GM18868 (cell line): ENCODE data around the gene FYTTD1.
A peak's percentile ranks its signal among the peaks of the same experiment; 100 is the strongest.

ENCODE experiments used
- ATAC-seq: cut with Tn5 transposase; IDR thresholded peaks from one replicate; pipeline ENCODE4 v1.9.1; 2021; ENCODE audit warnings: mild to moderate bottlenecking, moderate library complexity; ENCODE audit not compliant: unreplicated experiment

FYTTD1 gene

DNA sequence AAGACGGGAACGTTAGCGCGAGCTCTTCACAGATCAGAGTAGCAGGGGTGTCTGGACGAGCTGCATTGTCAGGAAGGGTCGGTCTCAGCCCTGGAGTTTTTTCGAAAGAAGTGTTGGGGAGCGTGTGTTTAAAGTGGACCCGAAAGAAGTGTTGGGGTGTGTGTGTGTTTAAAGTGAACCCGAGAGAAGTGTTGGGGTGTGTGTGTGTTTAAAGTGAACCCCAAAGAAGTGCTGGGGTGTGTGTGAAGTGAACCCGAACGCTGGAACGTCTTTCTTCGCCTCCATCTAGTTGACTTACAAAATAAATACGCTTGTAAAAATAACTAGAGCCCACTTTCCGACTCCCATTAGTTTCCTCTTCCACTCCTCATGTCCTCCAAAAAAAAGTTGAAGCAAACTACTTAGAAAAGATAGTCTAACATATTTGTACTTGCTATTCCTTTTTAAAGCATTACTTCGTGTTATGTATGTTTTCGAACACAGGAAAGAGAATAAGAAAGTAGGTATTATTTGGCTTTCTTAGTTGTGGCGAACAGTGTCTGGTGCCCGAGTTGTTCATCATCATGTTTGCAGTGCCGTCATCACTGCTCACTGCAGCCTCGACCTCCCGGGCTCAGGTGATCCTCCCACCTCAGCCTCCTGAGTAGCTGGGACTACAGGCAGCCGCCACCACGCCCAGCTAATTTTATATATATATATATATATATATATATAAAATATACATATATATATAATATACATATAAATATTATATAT is 42.4 kb downstream of the FYTTD1 start:
- ATAC-seq = peak; percentile 23

DNA sequence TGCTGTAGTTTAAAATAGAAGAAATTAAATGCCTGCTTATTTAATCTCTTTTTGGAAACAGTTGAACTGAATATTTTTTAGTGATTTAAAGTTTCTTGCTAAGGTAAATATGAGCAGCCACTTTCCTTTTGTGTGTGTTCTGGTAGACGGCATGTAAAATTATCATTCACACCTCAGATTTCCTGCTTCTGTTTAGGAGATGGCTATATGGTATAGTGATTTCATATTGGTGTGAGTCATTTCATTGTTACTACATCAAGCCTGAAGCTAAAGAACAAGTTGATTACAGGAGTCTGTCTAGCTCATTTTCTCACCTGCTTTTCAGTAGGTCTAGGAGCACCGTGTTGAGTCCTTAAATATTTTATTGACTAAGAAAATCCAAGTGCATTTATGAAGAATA is 43.6 kb downstream of the FYTTD1 start:
- peak; percentile 30 for ATAC-seq

DNA sequence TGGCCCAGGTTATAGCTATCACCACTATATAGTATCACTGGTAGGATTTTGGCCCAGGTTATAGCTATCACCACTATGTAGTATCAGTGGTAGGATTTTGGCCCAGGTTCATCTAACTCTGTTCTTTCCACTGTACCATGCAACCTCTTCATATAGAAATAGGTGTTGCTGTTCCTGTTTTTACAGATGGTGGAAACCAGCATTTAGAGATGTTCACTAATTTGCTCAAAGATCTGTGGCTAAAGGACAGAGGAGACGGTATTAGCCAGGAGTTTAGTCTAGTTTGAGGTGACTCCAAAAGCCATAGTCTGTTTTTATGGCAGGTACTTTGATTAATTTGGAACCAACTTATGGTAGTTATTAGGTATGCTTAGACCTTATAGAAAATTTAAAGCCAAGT is 44.4 kb downstream of the FYTTD1 start:
- peak; percentile 22 for ATAC-seq

DNA sequence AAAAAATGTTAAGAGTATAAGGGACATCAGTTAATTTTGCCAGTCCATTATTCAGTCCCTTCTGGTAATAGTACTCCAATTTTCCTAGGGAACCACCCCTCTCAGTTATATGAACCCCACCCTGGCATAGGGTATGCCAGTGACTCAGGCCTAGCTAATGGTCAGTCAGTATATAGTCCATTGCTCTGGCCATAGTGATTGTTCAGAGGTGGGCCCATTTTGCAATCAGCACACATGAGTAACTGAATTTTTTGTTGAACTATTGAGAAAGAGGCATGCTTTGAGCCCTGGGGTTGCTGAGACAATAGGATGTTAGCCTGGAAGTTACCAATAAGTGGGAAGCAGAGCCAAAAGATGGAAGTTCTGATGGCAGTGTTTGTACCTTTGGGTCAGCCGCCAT is 45.5 kb downstream of the FYTTD1 start:
- ATAC-seq = no peak

DNA sequence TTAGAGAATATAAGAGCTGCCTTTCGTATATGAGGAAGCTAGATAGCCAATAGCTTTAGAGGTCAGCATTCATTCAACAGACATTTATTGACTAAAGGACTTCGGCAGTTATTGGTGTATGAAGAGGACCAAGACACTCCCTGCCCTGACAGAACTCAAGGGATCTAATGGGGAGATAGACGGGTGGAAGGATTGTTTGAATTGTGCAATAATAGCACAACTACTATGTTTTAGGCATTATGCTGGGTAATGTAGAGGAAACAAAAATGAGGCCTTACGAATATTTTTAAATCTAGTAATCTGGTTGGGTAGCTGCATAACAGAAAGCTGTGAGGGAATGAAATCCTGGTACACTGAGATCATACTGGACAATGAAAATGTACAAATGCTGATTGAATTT is 46.4 kb downstream of the FYTTD1 start:
- ATAC-seq = no peak

DNA sequence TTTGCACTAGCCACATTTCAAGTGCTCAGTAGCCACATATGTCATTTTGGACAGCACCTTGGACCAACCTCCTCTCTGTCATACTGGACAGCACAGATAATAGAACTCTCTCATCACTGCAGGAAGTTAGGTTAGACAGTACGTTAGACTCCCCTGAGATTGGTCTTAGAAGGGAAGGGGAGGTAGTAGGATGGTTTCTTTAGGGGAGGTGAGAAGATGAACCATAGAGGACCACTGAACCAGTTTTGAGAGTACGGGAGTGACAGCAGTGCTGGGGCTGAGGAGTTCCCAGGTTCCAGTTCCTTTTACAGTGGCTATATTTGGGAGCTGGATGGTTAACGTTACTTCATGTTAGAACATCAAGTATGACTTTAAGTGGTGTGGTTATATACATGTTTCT is 49.2 kb downstream of the FYTTD1 start:
- ATAC-seq = peak; percentile 65

DNA sequence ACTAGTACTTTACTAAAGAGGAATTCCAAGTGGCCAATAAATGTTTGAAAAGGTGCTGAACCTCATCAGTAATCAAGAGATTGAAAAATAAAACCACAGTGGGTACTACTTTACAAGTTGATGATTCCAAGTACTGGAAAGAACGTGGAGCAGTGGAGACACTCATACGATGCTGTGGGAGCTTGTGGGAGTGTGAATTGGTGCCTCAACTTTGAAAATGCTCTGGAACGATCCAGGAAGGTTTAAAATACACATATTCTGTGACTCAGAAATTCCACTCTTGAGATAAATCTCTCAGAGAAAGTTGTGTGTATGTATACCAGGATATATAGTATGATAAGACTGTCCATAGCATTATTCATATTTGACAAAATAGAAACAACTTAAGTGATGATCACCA is 50.7 kb downstream of the FYTTD1 start:
- ATAC-seq = no peak

DNA sequence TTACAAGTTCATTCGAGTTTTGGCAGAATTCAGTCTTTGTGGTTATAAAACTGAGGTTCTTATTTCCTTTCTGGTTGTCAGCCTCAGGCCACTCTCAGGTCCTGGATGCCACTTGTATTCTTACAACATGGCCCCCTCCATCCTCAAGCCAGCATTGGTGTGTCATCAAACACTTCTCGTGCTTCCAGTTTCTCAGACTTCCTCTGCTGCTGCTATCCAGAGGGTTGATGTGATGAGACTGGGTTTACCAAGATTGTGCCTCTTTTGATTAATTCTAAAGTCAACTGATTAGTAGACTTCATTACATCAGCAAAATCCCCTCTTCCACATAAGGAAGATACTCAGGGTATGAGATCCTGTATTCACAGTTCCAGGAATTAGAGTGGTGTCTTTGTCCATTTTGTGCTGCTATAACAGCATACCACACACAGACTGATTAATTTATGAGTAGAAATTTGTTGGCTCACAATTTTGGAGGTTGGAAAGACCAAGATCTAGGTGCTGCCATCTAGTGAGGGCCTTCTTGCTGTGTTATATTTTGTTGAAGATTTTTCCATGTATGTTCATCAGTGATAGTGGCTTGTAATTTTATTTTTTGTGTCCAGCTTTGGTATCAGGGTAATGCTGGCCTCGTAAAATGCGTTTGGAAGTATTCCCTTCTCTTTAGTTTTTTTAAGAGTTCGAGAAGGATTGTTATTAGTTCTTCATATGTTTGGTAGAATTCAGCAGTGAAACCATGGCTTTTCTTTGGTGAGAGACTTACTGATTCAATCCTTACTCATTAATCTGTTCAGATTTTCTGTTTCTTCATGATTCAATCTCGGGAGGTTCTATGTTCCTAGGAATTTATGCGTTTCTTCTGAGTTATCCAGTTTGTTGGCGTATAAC is 52.5 kb downstream of the FYTTD1 start:
- ATAC-seq = no peak

DNA sequence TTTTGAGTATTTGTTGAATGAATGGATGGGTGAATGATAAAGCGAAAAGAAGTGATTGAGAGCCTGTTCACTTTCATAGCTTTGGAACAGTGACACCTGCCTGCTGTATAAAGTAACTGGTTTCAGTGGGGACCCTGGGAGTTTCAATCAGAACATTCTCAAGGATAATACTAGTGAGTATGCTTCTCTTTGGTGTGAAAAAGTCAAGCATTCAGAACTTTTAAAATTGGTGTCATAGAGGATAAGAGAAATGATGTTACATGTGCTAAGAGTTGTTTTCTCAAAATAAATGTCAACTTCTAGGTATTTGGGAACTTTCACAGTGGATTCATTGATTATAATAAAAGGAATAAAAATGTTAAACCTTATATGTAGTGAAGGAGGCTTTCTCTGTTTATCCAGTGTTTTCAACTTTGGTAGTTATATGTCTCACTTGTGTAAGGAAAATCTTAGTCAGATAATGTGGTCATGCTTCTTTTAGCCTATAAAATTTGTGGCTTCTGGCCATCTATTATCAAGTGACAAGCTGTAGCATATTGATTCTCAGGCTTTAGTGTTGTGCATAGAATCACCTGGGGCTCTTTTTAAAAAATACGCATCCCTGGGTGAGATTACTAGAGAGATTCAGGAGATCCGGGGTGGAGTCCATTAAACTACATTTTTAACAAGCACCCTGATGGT is 53.2 kb downstream of the FYTTD1 start:
- no peak for ATAC-seq

DNA sequence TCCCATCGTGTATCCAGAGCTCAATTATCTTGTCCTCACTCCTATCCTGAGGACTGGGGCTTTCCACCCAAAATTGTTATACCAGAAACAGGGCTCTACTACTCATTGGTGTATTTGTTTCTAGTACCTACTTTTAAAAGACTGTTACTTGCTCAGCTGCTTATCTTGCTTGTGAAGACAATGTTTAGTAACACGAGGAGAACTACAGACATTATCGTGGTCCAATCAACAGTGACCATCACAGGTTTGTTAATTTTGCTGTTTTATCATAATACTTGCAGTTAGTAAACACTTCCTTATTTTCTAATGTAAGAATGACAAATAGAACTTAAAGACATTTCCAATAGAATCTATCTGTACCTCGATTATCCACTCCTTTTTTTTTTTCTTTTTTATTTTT is 54.8 kb downstream of the FYTTD1 start:
- ATAC-seq = no peak

DNA sequence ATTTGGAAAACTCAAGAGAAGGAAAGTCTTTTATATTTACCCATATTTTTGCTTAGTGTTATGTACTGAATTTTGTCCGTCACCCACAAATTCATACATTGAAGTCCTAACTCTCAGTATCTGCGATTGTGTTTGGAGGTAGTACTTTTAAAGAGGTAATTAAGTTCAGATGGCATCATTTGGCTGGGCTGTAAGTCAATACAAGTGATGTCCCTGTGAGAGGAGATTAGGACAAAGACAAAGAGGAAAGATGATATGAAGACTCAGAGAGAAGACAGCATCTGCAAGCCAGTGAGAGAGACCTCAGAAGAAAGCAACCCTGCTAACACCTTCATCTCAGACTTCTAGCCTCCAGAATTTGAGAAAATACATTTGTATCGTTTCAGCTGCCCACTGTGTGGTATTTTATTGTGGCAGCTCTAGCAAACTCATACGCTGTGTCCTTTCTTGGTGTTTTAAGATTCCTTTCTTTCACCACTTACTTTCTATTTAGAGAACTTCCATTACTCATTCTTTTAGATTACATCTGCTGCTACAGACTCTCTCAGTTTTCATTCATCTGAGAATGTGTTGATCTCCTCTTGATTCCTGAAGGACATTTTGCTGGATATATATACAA is 58.4 kb downstream of the FYTTD1 start:
- no peak for ATAC-seq

DNA sequence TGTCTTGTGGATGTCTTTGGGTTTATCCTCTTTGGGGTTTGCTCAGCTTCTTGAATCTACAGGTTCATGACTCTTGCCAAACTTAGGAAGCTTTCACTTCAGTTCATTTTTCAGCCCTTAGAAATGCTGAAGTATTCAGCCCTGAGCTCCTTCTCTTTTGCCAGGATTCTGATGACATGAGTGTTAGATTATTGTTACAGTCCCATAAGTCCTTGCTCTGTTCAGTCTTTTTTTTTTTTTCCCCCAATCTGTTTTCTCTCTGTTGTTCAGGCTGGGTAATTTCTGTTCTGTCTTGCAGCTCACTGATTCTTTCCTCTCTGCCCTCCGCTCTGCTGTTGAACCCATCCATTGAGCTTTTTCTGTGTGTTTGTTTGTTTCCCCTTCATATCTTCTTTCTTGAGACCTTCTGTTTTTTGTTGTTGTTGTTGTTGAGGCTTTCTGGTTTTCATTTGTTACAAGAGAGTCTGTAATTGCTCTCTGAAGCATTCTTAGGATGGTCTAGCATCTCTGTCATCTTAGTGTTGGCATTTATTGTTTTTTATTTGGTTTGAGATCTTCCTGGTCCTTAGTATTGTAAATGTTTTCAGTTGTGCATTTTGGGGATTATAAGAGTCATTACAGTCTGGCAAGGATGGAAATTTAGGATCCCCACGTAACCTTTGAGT is 59.8 kb downstream of the FYTTD1 start:
- ATAC-seq = no peak

DNA sequence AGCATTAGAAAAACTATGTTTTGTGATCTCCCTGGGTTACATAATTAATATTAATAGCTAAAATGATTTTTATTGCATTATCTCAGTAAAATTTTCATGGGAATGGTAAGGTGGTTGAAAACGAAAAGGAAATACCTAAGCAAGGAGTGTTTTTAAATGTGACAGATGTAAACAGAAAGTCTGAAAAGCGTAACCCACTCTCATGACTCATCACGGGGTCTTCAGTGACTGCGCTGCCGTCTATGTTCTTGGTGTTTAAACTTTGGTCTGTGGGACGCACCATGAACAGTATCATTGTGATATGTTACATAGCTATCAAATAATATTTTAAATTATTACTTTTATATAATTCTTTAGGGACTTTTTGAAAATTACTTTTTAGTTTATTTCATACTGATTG is 61.2 kb downstream of the FYTTD1 start:
- ATAC-seq = no peak

DNA sequence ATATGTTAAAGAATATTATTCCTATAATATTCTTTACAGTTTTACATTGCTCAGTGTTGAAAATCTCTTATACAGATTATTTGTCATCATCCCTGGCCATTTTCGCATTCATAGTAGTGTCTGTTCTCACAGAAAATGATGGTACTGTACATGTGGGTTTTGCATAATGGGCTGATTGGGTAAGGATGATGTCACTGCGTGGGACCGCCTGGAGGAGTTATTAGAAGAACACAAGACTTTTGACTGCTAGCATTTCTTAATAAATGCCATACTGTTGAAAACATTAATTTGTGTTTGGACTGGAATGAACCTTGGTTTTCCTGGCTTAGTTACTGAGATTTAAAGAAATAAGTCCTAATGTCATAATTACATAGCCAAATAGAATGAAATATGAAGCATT is 61.7 kb downstream of the FYTTD1 start:
- ATAC-seq = no peak

DNA sequence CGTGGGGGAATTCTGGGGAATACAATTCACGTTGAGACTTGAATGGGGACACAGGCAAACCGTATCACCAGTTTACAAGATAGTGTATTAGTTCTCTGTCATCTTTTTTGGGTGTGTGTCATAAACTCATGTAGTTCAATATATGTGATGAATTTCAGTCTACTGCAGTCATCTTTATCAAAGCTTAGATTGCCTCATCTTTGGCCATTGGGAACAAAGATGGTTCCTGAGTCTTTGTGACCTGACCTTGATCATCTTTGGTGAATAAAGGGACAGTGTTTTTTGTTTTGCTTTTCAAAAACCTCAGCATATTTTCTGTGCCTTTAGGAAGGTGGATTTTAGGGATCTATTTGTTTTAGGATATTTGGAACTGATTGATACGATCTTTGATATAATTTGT is 64.7 kb downstream of the FYTTD1 start:
- ATAC-seq = no peak

DNA sequence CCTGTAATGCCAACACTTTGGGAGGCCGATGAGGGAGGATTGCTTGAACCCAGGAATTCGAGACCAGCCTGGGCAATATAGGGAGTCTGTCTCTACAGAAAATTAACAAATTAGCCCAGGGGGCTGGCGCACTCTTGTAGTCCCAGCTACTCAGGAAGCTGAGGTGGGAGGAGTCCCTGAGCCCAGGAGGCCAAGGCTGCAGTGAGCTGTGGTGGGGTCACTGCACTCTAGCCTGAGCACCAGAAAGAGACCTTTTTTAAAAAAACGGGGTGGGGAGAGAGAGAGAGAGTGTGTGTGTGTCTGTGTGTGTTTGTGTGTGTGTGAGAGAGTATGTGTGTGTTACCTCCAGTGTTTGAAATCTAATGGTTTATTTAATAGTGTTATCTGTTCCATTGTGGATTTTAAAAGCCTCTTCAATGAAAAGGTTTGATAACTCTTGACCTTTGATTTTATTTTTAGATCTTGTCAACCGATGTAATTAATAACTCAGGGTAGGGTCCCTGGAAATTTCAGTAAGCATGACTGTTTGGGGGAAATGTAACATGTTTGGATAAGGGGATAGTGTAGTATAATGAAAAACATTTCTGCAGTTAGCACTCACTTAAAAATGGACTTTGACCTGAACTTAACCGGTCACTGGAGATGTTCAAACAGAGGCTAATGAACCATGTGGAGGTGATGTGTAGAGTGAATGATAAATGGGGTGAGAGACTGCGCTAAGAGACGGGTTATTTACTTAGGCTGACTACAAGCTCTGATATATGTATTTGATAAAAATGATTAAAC is 71.1 kb downstream of the FYTTD1 start:
- ATAC-seq = no peak

DNA sequence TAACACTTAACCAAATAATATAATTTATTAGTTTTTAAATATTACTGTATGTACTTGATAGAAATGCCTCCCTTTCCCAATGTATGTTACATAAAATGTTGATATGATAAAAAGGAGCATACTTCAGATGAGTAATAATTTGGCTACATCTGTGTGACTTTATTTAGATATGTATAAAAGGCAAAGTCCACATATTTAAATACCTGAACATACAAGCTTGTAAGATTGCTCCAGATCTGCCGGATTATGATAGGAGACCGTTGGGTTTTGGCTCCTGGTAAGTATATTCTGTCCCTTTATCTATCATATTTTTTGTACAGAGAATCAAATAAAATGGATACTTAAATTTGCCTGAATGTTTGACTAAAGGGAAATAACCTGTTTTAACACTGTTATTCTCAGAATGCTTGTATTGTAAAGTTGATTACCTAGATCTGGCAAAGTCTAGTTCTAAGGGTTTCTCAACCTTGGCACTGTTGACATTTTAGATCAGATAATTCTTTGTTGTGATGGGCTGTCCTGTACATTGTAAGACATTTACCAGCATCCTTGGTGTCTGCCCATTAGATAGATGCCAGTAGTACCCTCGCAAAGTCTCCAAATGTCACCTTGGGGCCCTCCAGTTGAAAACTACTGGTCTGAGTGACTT is 79.8 kb downstream of the FYTTD1 start:
- ATAC-seq = no peak

DNA sequence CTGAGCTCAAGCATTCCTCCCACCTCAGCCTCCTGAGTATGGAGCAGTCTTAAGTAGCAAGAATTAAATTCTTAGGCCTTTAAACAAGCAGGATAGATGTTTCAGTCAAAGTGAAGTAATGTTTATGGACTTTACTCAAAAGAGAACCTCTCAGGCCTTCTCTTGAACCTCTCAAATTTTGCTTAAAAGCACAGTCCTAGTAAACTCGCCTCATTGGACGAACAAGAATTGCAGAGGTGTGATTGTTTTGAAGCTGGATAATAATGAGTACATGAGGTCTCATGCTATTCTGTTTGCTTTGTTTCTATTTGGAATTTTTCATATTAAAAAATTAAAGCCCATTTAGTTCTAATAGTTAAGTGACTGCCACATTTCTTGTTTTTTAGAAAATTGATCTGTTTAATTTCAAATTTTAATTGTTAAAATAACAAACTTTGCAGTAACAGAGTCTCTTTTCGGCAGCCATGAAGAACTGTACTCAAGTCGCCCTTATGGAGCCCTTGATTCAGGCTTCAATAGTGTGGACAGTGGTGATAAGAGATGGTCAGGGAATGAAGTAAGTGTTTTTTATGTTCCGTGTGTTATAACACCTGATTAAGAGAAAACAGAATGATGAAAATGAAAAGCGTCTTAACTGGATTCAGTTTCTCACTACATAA is 80.8 kb downstream of the FYTTD1 start:
- ATAC-seq = no peak

DNA sequence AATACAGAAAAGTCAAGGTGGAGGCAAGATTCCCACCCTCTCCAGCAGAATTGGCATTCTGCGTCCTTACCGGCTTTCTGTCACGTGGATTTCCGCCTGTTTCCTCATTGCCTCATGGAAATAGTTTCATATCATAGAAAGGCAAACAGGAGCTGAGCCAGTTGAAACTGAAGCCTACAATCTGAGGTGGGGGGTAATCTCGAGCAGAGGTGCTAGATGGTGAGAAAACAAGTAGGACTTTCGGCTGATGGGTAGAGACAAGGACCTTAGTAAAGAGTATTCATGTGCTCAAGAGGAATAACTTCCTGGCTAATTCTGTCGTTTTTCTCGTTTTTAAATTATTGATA is 81.3 kb downstream of the FYTTD1 start:
- ATAC-seq = no peak
